Activated CD4-positive, alpha-beta T cell treated with anti-CD3 and anti-CD28 coated beads for 4 hours (primary cell): ENCODE results near the gene CTSE.
A peak's percentile ranks its signal among the peaks of the same experiment; 100 is the strongest.

Experiments used
- DNase-seq, 2 donors: peaks; one replicate each; pipeline ENCODE4 v3.0.0-alpha.2; 2020

CTSE gene

GRCh38 chr1:205989786-205990185 is 33.9 kb downstream of the CTSE start:
- DNase-seq = no peak

DNA sequence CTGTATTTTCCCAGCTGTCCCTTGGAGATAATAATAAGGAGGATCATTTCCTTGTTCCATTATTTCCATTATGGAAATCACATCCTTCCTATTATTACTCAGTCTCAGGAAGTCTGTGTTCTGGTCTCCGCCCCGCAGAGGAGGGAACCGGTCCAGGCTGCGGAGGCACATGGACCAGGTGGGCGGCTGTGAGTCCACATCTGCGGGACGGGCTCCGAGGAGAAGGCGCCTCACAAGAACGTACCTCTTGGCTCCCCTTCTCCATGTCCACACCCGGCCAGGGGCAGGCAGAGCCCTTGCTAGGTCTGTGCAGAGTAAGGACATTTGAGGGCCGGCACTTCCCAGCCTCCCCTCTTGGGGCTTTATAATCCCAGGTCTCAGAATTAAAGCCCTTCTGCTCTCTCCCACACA is 35.1 kb downstream of the CTSE start:
- DNase-seq = no peak

- DNase-seq = no peak
Observed at GRCh38 chr1:205986861-205987260, 36.8 kb downstream of the CTSE start.

GRCh38 chr1:205986292-205986691 is 37.4 kb downstream of the CTSE start:
- DNase-seq = no peak

DNA sequence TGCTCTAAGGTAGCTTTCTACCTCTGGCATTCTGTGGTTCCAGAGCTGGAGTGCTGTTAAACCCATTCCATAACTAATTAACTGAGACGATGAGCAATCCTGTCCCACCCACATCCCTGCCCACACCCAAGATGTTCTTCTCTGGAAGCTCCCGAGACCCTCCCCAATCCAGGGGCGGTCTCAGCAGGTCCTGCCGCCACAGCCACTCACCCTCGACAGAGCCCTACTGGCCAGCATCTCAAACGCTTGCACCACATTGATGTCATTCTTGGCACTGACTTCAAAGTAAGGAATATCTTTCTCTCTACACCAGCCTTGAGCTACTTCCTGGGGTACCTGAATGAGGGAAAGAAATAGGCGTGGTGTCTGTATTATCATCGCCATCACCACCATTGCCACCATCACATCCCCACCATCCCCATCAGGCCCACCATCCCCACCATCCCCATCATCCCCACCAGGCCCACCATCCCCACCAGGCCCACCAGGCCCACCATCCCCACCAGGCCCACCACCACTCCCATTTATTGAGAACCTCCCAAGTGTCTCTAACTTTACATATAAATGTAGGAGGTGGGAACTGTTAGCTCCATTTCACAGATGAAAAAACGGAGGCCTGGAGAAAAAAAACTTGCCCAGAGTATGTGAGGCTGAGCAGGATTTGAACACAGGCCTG is 38.2 kb downstream of the CTSE start:
- no peak for DNase-seq

DNA sequence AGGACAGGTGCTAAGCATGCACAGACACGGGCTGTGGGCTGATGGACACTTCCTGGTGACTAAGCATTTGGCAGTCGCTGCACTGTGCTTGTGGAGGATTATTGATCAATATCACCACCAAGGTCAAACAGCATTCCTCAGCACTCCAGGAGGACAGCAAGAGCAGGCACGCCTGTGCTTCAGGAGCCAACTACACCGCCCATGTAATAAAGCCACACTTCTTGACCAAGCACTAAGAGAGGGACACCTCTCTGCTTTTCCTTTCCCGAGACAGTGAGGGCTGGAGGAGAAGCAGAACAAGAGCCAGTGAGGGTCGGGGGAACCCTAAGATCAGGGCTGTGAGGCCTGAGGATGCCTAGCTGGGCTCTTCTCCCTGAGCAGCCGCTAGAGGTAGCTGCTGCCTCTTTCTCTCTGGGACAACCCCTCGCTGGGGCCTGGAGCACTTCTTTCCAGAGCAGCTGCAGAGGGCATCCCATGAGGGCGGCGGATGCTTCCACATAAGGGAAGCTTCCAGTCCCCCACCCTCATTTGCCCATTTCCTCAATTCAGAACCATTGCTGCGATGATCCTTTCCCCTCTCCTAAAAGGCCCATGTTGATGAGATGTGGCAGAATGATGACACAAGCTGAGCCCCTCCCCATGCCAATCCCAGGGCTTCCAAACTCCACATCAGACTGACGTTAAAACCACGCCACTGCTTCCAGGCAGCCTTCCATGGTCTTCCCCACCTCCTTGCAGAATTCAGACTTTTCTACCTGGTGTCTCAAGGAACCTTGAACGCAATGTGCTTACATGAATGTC is 39.6 kb downstream of the CTSE start:
- DNase-seq = no peak

- no peak for DNase-seq
Observed at GRCh38 chr1:205981257-205981656, 42.4 kb downstream of the CTSE start.

DNA sequence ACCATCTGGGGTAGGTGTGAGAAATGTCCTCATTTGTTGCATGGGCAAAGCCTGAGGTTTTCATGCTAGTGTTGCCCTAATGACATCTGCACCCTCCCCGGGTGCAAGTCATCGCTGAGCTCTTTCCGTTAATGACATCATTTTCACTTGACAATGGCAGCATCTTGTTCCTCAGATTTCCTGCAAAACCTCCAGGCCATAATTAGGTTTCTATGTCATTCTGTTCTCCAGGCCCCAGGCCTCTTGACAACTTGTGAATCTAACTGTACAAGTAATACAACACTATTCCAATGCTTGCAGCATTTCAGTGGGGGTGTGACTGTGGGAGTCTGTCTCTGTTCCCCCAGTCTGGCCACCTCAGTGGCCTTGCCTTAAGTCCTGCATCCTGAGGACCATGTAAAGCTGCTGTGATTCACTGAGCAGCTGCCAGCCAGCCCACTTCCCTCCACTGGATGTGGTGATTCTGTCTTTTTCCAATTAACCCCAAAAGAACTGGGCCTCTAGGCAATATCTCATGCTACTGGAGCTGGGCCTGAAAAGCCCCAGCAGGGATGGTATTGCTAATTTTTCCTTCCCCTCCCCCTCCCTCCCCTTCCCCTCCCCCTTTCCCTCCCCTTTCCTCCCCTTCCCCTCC is 43.3 kb downstream of the CTSE start:
- no peak for DNase-seq

DNA sequence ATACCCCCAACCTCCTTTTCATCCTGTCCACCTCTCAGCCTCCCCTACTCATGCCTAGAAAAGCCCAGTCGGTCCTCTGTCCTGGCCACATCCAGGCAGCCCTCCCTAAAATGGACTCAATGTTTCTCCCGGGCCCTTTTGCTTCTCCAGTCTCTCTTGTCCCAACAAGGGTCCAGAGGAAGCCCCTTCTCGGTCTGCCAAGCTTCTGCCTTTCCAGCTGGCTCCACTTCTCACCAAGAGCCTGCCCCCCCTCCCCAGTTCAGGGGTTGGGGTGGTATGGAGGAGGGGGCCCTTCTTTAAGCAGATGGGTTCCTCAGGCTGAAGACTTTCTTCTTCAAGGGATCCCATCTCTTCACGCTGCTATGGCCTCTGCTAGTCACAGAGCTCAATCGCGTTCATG is 44.4 kb downstream of the CTSE start:
- no peak for DNase-seq

DNA sequence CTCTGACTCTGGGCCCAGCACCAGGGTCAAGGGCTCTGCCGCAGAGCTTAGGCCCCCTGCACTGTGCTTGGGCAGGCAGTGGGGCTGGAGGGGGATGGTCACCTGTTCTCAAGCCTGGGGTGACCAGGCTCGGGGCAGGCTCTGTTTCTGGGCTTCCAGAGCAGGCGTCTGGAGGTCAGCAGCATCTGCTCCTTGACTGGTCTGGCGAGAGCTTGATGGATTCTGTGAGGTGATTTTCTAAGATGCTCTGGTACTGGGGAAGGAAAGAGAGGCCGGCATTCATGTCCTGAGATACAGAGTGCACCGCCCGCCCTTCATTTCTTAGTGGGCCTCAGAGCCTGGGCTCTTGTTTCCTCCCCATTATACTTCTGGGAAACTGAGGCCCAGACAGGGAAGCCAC is 45.0 kb downstream of the CTSE start:
- no peak for DNase-seq

DNA sequence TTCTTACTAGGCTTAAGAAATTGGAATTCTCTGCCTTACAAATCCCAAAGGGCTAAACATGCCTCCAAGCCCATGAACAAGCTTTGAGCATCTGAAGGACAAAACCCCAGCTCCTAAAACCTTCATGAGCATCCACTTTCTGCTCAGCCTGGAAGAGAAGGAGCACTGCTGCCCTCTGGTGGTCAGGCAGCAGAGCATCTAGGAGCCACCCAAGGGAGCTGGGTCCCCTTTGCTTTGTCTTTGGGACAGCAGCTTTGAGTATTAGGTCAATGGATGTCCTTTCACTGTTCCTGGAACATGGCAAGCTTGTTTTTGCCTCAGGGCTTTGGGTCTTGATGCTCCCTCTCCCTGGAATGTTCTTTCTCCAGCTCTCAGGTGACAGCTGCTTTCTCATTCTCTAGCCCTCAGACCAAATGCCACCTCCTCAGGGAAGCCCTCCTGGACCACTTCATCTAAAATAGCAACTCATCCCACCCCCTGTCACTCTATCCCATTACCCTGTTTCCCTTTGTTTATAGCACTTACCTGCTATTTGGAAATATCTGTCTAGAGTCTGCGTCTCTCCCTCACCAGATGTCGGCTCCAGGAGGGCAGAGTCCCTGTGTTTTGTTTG is 46.2 kb downstream of the CTSE start:
- peak; percentile 77 for DNase-seq

DNA sequence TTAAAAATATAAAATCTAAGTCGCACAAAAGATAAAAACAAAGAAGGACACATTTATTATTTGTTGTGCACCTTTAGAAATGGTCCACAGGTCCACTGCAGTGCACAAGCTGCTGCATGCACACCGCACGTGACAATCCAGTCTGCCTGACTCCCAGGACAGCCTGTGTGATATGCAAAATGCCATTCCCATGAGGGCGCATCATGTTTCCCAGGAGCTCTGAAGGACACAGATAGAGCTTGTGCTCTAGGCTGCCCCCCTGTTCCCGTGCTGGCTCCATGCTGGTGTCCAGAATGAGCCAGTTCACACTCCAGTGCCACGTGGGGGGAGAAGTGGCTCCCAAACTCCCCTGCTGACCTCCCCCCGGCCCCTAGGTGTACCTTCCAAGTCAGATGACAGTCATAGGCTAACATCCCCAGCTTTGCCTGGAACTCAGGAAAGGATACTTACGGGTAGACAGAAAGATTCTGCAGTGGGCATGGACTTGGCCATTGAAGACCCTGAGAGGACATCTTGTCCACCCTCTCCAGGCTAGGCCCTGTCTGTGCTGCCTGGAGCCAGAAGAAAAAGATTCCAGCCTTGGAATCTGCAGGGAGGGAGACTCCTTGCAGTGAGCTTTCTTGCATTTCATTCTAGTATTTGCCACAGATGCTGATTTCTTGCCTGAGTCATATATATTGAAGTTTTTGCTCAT is 46.8 kb downstream of the CTSE start:
- DNase-seq = no peak

- DNase-seq = no peak
Observed at GRCh38 chr1:205976036-205976435, 47.7 kb downstream of the CTSE start.

GRCh38 chr1:205975387-205975998 is 48.2 kb downstream of the CTSE start:
- no peak for DNase-seq

DNA sequence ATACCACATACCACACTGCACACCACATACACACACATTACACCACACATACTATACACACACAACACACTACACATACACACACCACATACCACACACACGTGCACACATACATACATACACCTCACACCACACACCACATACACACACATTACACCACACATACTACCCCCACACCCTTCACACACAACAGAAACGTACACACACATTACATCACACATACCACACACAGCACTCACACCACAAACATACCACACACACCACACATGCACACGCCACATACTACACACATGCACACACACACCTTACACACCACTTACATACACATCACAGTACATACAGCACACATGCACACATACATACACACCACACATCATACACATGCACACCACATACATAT is 49.0 kb downstream of the CTSE start:
- DNase-seq = no peak

GRCh38 chr1:205973377-205974232 is 50.1 kb downstream of the CTSE start:
- DNase-seq = no peak

DNA sequence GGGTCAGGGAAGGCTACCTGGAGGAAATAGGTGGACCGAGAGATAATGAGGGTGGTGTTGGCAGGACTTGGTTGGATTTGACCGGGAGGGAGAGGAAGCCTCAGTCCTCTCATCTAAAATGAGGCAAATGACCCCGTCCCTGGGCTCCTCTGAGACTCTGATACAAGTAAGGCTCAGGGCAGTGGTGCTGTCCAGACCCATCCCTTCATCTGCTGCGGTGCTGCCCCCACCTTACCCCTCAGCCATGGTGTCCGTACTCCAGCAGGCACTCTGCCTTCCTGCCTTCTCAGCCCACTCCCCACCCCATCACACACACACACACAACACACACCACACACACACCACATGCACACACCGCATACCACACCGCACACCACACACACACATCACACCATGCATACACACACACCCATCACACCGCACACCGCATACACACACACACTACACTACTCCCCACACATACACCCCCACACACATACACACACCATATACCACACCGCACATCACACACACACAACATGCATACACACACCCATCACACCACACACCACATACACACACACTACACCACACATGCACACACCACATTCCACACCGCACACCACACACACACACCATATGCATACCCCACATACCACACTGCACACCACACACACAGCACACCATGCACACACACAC is 51.1 kb downstream of the CTSE start:
- DNase-seq = no peak

GRCh38 chr1:205972081-205972480 is 51.6 kb downstream of the CTSE start:
- no peak for DNase-seq

GRCh38 chr1:205971082-205971481 is 52.6 kb downstream of the CTSE start:
- no peak for DNase-seq

DNA sequence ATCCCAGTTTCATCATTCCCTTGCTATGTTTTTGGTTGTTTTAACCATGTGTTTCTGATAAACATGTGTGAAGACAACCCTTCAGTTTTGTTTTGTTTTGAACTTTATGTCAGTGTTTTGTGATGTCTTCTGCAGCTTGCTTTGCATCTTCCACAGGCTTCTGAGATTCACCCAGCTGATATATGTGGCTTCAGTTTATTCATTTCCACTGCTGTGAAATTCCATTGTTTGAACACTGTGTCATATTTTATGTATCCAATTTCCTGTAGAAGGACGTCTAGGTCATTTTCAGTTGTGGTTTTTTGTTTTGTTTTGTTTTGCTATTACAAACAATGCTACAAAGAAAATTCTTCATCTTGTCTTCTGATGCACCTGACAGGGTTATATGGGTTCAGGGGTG is 53.2 kb downstream of the CTSE start:
- DNase-seq = no peak

- no peak for DNase-seq
Observed at GRCh38 chr1:205969229-205969628, 54.5 kb downstream of the CTSE start.
